HG03575 (cell line): ENCODE results near the gene CPED1.
"Not testable (repeated sequence)": the region's sequence is repeated elsewhere in the genome, so short reads cannot be mapped to it uniquely, and the experiment has no call there.

ENCODE experiments used
- ATAC-seq: cut with Tn5 transposase; IDR thresholded peaks from one replicate; pipeline ENCODE4 v1.9.1; 2021; ENCODE audit not compliant: unreplicated experiment, insufficient number of reproducible peaks, low FRiP score; ENCODE audit errors: extremely low read depth

The CPED1 gene

DNA sequence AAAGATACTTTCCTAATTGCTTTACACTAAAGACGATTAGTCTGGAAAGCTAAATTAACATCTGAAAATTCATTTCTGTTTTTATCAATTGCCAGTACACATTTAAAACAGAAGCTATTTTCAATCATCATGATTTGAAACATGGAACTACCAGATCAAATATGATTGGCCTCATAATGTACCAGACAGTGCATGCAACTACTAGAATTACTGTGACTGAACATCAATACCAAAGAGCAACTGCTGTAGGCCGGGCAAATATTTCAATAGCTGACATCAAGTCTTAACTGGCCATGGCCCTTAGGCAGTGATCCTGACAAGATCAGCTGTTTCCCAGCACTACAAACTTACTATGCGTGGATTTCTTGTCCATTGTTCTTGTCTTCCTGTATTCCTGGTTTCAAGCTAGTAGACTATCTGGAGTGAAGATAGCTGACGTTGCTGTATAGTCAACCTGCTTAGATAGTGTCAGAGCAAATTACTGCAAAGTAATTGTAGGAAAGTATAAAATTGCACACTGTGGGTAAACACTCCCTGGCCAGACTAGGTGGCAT, 318.6 kb downstream of the CPED1 start:
- no peak for ATAC-seq

DNA sequence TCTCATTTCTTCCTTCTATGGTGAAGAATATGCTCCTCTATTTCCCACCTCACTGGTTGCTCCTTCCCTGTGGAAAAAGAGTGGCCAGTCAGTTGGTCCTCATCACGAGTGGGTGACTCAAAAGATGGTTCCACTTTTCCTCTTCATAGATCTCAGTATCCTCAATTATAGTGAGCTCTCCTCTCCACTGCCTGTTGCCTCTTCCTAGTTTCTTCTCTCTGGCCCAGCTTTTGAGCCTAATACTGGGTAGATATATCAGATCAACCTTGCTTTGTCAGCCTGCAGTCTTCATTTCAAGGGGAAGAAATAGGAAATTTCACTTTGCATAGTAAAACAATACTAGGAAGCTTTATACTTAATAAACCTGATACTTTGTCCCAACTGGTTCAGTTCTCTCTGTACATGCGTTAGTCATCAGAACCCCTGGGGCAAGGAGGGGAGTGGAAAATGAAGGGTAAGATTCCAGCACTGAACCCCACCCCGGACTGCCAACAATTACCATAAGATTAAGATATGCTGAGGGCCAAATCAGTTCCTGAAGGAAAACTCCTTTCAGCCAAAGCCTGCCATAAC, 324.8 kb downstream of the CPED1 start:
- ATAC-seq: no peak

DNA sequence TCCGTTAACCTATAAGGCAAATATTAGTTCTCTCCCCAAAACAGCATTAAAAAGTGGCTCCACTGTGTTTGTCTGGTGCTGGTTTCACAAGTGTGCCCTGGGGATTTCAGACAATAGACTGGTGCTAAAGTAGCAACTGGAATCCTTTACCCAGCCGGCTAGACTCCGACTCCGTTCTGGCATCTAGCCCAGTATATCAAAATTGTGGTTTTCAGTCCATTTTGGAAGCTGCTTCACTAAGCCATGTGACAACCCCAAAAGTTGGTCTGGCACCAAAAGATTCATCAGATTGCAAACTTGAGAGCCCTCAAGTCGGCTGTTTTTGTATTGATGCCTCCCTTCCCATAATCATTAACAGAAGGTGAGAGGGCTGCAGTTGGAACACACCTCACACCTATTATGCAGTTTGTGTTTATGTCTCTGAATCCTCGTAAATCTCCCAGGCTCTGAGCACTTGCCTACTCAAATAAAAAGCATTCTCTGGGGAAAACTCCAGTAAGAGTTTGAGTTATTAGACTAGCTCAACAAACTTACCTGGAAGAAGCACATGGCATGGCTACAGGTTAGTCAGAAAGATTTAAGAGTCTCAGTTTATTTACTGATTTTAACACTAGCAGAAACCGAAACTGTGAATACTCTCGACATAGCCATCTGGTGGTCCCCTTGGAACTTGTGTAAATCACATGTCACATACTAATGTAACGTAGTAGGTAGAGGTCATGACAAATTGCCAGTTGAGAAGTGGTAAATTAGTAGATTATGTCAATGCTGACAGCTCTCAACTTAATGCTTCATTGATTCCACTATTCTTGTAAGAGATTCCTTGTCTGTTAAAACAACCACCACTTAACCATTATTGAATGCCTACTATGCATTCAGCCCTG, 325.5 kb downstream of the CPED1 start:
- peak; percentile 79 for ATAC-seq

DNA sequence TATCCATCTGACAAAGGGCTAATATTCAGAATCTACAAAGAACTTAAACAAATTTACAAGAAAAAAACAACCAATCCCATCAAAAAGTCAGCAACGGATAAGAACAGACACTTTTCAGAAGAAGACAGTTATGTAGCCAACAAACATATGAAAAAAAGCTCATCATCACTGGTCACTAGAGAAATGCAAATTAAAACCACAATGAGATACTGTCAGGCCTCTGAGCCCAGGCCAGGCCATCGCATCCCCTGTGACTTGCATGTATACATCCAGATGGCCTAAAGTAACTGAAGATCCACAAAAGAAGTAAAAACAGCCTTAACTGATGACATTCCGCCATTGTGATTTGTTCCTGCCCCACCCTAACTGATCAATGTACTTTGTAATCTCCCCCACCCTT, 326.7 kb downstream of the CPED1 start:
- not testable (repeated sequence) for ATAC-seq

DNA sequence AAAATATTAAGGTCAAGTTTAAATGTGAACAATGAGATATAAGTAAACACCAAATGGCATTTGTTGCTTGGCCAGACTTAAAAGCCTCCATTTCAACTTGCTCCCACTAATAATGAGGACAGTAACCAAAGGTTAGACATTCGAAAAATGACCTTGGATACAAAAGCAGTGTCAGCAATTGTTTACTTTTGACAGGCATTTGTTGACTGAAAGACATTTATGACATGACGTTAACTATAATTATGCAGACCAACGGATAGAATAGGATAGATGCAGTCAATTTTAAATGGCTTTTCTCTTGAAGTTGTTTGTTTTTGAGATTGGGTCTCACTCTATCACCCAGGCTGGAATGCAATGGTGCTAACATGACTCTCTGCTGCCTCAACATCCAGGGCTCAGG, 333.9 kb downstream of the CPED1 start:
- no peak for ATAC-seq

DNA sequence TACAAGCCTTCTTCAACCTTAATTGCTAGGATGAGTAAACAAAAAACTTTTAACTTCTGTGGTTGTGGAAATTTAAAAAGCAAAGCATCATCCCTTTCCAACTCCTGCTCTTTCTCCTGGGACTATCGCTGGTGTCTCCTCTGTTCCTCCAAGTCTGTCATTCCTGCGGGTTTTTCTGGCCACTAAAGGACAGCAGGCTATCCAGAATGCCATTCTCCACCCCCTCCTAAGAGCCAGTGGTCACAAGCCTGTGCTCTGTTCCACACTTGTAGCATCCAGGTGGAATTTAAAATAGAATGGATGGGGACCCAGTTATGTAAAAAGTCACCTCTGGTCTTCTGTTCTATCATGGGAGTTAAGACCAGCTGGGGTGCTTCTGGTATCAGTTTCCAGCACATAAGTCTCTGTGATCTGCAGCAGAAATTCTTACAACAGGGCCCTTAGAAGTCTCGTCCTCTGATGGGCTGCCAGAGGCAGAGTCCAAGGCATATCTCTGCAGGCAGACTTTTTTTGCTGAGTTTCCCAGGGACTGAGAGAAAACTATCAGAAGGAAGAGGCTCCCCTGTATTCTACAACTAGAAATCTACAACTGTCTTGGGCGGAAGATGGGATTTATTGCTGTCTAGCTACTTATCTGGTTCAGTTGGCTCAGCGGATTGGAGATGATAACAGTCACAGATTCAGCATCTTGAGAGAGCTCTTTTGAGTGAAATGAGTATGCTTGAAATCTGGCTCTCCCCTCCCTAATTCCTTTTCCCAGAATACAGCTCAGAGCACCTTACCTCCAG, 335.2 kb downstream of the CPED1 start:
- no peak for ATAC-seq

DNA sequence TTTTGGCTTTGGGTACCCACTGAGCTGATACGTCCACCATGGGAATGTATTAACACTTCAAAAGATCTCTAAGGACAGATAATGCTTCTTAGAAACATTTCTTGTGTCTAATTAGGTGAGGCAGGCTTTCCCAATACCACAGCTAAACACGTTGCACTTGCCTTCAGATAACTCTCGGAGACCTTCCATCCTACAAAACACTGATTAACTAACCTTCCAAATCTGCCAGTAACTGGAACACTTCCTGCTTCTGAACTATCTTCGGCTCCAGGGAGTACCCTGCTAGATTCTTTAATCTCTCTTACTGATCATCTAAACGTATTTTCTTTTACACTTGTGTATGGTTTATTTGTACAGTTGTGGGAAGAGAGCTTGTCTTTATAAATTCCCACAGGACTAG, 339.2 kb downstream of the CPED1 start:
- ATAC-seq: no peak

DNA sequence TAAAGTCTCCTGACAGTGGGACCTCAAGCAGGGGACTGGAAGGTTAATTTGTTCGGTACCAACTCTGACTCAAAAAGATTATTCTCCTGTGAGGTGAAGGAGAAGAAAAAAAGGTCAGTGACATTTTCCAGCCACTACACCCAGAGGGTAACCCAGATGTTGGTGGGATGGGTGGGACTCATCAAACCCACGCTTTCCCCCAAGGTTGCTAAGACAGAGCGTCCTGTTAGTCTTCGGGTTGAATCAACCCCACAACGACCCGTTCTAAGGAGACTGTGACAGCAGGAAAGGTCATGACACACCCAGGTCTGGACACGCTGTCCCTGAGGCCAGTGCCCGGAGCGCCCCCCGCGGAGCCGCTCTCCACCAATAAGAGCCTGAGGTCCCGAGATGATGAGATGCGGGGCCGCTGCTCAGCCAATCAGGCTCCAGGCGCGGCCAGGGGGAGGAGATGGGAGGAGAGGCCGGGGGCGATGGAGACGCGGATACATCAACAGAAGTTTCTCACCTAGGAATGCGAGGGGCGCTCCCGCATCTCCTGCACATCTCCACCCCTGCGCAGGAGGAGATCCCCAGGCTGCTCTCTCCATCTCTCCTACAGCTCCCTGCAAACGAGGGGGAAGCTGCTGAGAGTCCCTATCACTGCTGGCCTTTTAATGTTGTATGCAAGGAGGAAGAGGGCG, 340.1 kb downstream of the CPED1 start, which contains the start of gene WNT16:
TSS of gene WNT16 (plus strand) at position 493 of the 683 bp plus-strand sequence. CDS start 293 bp downstream, outside the sequence.
- no peak for ATAC-seq

DNA sequence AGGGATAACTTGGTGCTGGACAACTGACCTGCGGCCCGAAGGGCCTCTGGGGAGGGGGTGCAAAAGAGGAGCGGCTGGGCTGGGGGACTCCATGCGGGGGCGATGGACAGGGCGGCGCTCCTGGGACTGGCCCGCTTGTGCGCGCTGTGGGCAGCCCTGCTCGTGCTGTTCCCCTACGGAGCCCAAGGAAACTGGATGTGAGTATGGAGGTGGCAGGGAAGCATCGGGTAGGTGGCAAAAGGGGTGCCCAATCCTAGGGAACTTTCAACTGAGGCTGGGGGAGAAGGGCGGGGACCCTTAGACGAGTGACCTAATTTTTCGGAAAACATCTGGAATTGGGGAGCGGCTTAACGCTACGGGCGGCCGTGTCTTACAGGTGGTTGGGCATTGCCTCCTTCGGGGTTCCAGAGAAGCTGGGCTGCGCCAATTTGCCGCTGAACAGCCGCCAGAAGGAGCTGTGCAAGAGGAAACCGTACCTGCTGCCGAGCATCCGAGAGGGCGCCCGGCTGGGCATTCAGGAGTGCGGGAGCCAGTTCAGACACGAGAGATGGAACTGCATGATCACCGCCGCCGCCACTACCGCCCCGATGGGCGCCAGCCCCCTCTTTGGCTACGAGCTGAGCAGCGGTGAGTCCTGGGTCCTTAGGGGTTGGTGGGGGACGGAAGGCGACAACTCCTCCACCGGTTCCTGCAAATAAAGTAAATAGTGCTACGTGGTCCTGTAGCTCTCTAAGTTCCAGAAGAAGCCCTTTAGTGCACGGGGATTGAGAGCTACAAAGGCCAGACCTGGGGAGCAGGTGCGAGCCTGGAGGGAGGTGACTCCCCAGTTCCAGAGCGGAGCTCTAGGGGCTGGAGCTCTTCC, 340.9 kb downstream of the CPED1 start:
- ATAC-seq: no peak

DNA sequence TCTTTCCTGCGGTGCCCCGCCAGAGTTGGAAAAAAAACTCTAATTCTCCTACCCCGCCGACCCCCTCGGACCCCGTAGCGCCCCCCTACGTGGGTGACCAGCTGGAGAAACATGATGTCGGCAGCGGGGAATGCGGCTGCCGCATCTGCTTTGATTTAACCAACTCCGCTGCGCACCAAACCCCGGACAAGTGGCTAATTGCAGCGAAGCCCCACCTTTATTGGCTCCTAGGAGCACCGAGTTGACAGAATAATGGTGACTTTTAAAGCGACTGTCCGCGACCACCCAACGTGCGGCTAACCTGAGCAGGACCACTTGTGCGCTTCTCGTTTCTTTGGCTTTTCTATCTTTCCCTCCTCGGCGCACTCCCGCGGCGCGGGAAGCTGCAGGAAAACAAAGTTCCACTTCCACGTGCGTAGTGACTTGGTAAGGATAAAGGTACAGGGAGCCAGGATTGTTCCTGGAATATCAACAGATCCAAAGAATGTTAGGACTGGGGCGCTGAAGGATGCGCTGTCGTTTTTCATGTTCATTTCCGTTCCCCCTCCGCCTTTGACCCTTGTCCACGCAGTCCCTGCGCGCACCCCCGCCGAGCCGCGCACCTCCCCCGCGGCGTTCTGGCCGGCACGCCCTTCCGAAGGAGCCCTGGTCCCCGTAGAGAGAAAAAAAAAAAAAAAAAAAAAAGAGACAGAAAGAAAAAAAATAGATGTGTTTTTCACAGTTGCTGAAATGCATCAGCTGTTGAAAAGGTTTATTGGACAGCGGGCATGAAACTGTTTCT, 341.7 kb downstream of the CPED1 start:
- no peak for ATAC-seq

DNA sequence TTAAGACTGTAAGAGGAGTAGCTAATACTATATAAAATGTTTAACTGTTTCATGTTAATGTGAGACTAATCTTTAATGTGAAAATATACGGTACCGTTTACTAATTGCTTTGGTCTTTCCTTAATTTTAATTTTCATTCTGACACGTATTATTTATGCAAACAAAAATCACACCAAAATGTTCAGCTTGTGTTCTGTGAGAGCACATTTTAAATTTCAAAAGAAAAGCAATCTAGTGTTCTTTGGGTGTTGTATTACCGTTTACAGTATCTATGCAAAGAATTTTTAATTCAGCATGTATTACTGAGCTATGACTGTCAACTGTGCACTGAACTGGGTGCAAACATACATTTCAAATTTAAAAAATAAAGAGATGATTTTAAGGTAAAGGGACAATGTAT, 342.5 kb downstream of the CPED1 start:
- no peak for ATAC-seq

DNA sequence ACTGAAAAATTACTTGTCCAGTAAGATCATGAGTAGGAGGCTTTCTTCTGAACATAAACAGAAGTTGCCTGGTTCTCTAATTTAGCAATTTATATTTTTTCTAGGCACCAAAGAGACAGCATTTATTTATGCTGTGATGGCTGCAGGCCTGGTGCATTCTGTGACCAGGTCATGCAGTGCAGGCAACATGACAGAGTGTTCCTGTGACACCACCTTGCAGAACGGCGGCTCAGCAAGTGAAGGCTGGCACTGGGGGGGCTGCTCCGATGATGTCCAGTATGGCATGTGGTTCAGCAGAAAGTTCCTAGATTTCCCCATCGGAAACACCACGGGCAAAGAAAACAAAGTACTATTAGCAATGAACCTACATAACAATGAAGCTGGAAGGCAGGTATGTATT, 343.1 kb downstream of the CPED1 start:
- no peak for ATAC-seq

DNA sequence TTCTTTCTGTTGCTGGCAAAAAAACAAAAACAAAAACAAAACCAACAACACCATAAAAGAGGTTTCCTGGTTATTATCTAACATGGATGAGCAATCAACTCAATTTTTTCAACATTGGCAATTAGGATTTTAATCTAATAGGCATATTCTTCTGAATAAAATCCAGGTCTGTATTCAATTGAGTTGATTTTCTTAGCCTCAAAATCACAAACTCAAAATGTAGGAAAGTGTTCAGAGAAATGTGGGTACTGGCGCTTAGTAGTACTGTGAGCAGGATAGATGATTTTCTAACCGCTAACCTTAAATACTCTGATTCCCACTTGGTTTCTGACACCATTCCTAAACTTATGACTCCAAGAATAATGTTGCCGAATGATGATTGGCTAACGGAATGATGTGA, 345.9 kb downstream of the CPED1 start:
- no peak for ATAC-seq

DNA sequence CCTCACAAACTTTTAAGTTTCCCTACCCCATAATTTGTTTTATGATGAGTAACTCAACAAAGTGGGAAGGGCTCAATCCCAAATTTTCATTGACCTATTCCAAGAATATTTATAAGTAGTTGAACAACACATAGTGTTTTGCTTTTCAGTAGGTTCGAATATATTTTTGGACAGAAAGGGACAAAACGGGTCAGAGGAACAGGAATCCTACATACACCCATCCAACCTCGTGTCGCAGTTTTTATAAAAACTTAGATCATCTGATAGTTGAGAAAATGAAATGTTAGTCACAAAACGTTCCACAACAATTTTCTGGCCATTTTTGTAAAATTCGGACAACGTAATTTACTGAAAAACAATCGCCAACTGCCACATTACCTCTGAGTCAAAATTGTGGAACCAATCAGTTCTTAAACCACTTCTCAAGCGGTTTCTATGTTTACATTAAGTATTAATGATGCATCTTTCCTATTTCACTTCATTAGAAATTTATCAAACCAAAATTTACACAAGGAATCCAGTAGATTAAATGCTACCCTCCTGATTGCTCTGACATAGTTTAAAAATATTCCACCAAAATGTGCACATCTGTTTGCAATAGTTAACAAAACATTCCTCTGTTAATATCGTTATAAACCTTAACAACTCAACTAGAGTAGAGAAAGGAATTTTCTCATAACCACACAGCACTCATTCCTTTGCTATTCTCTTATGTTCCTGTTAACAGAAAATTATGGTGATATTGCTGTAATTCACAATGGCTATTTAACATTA, 346.6 kb downstream of the CPED1 start:
- no peak for ATAC-seq

DNA sequence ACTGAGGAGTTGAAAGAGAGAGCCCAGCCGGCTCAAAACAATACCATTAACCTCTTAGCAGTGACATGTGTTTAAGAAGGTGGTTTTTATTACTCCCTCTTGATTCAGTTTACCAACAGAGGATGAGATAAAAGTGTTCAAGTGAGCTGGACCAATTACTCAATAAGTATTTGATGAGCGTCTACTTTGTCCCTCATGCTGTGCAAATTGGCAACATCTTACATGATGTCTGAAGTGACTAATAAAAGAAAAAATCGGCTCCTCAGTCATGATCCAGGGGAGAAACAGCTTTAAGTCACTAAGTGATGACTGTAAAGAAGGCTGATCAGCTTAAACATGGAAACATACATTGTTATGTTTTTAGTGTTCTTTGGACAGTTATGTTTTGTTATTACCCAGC, 348.1 kb downstream of the CPED1 start:
- ATAC-seq: no peak

DNA sequence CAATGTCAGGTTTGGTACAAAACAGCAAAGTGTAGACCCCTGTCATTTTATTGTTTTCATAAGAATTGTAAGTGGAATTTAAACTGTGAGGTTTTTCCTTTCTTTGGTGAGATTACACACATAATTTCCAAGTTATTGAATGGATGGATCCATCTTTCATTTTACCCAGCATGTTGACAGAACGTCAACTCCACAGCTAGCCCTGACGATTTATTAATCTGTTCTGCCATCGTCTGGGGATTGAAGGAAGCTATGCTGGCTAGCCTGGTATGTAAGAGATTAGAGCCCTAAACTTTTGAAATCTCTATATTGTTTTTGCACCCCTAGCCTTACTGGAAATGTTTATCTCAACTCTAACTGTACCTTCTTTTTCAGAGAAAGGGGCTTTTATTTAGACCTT, 348.9 kb downstream of the CPED1 start:
- ATAC-seq: no peak

DNA sequence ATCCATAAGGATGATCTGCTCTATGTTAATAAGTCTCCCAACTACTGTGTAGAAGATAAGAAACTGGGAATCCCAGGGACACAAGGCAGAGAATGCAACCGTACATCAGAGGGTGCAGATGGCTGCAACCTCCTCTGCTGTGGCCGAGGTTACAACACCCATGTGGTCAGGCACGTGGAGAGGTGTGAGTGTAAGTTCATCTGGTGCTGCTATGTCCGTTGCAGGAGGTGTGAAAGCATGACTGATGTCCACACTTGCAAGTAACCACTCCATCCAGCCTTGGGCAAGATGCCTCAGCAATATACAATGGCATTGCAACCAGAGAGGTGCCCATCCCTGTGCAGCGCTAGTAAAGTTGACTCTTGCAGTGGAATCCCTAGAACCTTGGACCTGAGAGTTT, 350.6 kb downstream of the CPED1 start:
- ATAC-seq: no peak
